ENCODE measurements around the gene ZNF235. TPM values are rescaled to one million over a fixed set of nuclear protein-coding genes. Genes with fewer than 3 reads are reported as not detected.

ZNF235 gene
- total RNA-seq, 2 donors from 2014 or later = 7.0 to 12.1 TPM

GRCh38 chr19:44236384-44236783 is 68.4 kb downstream of the ZNF235 start:
- Histone ChIP-seq H3K4me3 (ENCODE audit: low read length) (no peak overlapping the region), H3K27me3 (ENCODE audit: control insufficient read depth, insufficient read depth, low read length, poor library complexity, severe bottlenecking) (no peaks in the 10 kb centered on the region), H3K36me3 (ENCODE audit: control insufficient read depth, insufficient read depth, low read length) (peaks cover 60% of the 10 kb centered on the region), H3K9ac (ENCODE audit: extremely low read depth, low read length, poor library complexity, severe bottlenecking) (no peak overlapping the region), H3K9me3 (ENCODE audit: control insufficient read depth, low read length) (peaks cover 33% of the 10 kb centered on the region), H3K4me1 (ENCODE audit: control insufficient read depth, insufficient read depth, low read length) (no peaks in the 10 kb centered on the region), H3K27ac (ENCODE audit: low read depth, low read length) (no peak overlapping the region)
- TF ChIP-seq, protein P1, sequence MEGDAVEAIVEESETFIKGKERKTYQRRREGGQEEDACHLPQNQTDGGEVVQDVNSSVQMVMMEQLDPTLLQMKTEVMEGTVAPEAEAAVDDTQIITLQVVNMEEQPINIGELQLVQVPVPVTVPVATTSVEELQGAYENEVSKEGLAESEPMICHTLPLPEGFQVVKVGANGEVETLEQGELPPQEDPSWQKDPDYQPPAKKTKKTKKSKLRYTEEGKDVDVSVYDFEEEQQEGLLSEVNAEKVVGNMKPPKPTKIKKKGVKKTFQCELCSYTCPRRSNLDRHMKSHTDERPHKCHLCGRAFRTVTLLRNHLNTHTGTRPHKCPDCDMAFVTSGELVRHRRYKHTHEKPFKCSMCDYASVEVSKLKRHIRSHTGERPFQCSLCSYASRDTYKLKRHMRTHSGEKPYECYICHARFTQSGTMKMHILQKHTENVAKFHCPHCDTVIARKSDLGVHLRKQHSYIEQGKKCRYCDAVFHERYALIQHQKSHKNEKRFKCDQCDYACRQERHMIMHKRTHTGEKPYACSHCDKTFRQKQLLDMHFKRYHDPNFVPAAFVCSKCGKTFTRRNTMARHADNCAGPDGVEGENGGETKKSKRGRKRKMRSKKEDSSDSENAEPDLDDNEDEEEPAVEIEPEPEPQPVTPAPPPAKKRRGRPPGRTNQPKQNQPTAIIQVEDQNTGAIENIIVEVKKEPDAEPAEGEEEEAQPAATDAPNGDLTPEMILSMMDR (conservative IDR thresholded peaks at IDR 0.05) = no peak
- Mint-ChIP-seq H3K4me3 (no peak overlapping the region), H3K36me3 (ENCODE audit: low read depth) (peaks cover 70% of the 10 kb centered on the region), H3K4me1 (no peaks in the 10 kb centered on the region), H3K27me3 (ENCODE audit: insufficient read depth) (no peaks in the 10 kb centered on the region), H3K27ac (no peak overlapping the region), H3K9me3 (peaks cover 34% of the 10 kb centered on the region)
- no peak for DNase-seq
- whole genome bisulfite sequencing, 2 experiments (ENCODE audit: insufficient coverage in 1 of 2, insufficient read length in 1 of 2) = 94 to 98% methylated on average over 6 to 8 of the region's 8 CpGs

Other genes with a start within 250 kb of the ZNF235 start
- 1 to 10 TPM; 1.9 to 2.2 TPM for gene ZNF284, start 232.9 kb downstream of the ZNF235 start, total RNA-seq
- gene ZNF224, start 210.7 kb downstream of the ZNF235 start, total RNA-seq = 10 to 100 TPM; 19.7 to 22.1 TPM
- gene ZNF225, start 191.6 kb downstream of the ZNF235 start, total RNA-seq = 1 to 10 TPM; 6.4 to 7.4 TPM
- 10 to 100 TPM in 1 of 2 donors, 1 to 10 TPM in 1; 9.0 to 10.8 TPM for gene ZNF234, start 163.5 kb downstream of the ZNF235 start, total RNA-seq
- gene ZNF226, start 139.9 kb downstream of the ZNF235 start, total RNA-seq = 10 to 100 TPM; 21.0 to 28.0 TPM
- 10 to 100 TPM; 27.6 to 27.8 TPM for gene ZNF227, start 92.5 kb downstream of the ZNF235 start, total RNA-seq
- 1 to 10 TPM in 1 of 2 donors, under 1 TPM in 1; 0.58 to 3.0 TPM for gene ZNF233, start 45.1 kb downstream of the ZNF235 start, total RNA-seq
- gene ZNF112, start 51.7 kb upstream of the ZNF235 start, total RNA-seq = 1 to 10 TPM; 5.0 to 6.1 TPM
- gene ZNF285, start 96.6 kb upstream of the ZNF235 start, total RNA-seq = 1 to 10 TPM; 3.5 to 9.0 TPM
- gene ZNF229, start 143.4 kb upstream of the ZNF235 start, total RNA-seq = 10 to 100 TPM in 1 of 2 donors, 1 to 10 TPM in 1; 3.1 to 12.1 TPM
- gene ZNF180, start 195.5 kb upstream of the ZNF235 start, total RNA-seq = 10 to 100 TPM in 1 of 2 donors, 1 to 10 TPM in 1; 10.0 to 12.9 TPM
- not detected for gene CEACAM20, start 224.7 kb upstream of the ZNF235 start, total RNA-seq

All from endodermal cell (in vitro differentiated cells).